Measurements from ENCODE around the gene CIROP. TPM values are rescaled to one million over a fixed set of nuclear protein-coding genes. Genes with fewer than 3 reads are reported as not detected.
"Not testable (repeated sequence)": the region's sequence is repeated elsewhere in the genome, so short reads cannot be mapped to it uniquely, and the experiment has no call there.

The CIROP gene
- total and polyA plus RNA-seq, 11 donors, result not detected

DNA sequence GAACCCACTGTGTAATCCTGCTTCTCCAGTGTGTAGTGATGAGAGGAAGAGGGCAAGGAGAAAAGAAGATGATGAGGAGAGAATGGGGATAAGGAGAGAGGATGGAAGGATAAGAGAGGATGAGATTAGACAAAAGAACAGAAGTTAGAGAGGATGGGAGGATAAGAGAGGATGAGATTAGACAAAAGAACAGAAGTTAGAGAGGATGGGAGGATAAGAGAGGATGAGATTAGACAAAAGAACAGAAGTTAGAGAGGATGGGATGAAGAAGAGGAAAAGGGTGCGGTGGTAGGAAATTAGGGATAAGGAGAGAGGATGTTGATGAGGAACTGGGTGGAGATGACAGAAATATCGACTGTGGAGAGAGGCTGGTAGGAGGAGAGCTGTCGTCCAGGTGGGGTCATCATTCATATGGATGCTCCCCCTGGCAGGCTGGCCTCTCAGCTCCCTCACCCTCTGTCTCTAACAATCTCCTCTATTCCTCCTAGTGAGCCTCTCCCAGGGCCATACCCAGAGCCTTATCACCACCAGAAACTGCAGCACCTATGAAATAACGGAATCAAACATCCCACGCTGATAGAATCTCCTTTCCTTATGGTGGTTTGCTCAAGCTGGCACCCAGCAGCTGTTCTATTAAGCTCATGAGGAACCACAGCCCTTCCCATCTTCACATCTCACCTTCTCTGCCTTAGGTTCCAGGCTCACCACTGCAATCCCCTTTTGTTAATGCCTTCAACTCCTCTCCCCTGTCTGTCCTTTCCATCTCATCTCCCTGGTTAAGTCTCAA is 6.0 kb upstream of the CIROP start:
- ATAC-seq (no peak), DNase-seq (no peak)
- WGBS, 4 donors, result 50 to 58% (median 56%) methylated on average over 5 of the region's 5 CpGs
- no peak overlapping the region for H3K4me3 ChIP-seq
- intact Hi-C loops (cut with DNase I), result loop anchor here in 2 of 10 donors (5.0 kb wide), 1 partner anchor 38 kb away; no protein-coding TSS in a partner anchor
- H3K36me3 ChIP-seq, result no peaks in the 10 kb centered on the region
- no peaks in the 10 kb centered on the region for H3K9me3 ChIP-seq
- H3K27ac ChIP-seq, result no peak overlapping the region
- peaks cover 0 to 26% (median 0%) of the 10 kb centered on the region in 12 donors for H3K4me1 ChIP-seq
- peaks cover 0 to 12% (median 0%) of the 10 kb centered on the region in 9 donors for H3K27me3 ChIP-seq
- TF ChIP-seq POLR2A (IDR thresholded peaks at IDR 0.05), result no peak
- TF ChIP-seq, protein P1, sequence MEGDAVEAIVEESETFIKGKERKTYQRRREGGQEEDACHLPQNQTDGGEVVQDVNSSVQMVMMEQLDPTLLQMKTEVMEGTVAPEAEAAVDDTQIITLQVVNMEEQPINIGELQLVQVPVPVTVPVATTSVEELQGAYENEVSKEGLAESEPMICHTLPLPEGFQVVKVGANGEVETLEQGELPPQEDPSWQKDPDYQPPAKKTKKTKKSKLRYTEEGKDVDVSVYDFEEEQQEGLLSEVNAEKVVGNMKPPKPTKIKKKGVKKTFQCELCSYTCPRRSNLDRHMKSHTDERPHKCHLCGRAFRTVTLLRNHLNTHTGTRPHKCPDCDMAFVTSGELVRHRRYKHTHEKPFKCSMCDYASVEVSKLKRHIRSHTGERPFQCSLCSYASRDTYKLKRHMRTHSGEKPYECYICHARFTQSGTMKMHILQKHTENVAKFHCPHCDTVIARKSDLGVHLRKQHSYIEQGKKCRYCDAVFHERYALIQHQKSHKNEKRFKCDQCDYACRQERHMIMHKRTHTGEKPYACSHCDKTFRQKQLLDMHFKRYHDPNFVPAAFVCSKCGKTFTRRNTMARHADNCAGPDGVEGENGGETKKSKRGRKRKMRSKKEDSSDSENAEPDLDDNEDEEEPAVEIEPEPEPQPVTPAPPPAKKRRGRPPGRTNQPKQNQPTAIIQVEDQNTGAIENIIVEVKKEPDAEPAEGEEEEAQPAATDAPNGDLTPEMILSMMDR (IDR thresholded peaks at IDR 0.05), result no peak

DNA sequence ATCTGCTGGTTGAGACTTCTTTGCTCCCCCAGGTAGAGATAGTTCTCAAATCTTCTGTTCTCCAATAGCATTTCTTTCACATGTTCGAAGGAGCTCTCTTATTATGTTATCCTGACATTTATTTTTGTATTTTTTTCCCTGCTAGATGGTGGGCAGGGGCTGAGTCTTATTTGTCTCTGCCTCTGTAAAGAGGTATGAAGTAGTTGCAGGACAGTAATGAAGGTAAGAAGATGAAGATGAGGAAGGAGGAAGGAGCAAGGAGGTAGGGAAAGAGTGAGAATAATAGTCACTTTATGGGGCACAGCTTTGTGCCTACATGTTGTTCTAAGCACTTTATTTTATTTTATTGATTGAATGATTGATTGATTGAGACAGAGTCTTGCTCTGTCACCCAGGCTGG is 5.0 kb upstream of the CIROP start:
- Histone ChIP-seq H3K4me3 (no peak overlapping the region), H3K9me3 (no peaks in the 10 kb centered on the region), H3K36me3 (no peaks in the 10 kb centered on the region), H3K4me1 (peaks cover 0 to 22% (median 0%) of the 10 kb centered on the region in 12 donors), H3K27me3 (peaks cover 0 to 12% (median 0%) of the 10 kb centered on the region in 9 donors), H3K27ac (no peak overlapping the region)
- TF ChIP-seq POLR2A (IDR thresholded peaks at IDR 0.05), result no peak
- TF ChIP-seq, protein P1 (IDR thresholded peaks at IDR 0.05), result no peak
- no peak for DNase-seq
- no peak for ATAC-seq
- 83 to 91% (median 90%) methylated on average over 1 of the region's 1 CpG for WGBS, 4 donors
- intact Hi-C loops (cut with DNase I), result loop anchor here in 6 of 10 donors (2.0 to 5.0 kb wide), 2 partner anchors 37 to 41 kb away; no protein-coding TSS in a partner anchor

DNA sequence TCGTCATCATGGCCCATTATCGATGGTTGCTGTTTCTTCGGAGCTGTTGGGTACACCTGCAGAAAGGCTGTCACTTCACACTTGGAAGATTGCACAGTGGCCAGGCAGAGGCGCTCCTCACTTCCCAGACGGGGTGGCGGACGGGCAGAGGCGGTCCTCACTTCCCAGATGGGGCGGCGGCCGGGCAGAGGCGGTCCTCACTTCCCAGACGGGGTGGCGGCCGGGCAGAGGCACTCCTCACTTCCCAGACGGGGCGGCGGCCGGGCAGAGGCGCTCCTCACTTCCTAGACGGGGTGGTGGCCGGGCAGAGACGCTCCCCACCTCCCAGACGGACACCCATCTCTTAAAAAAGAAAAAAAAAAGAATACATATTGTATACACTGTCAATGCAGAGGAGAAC is 3.4 kb upstream of the CIROP start:
- not testable (repeated sequence) for DNase-seq, H3K9me3 ChIP-seq, H3K4me1 ChIP-seq, H3K4me3 ChIP-seq, H3K36me3 ChIP-seq, ATAC-seq, H3K27ac ChIP-seq
- WGBS, 4 donors, result 89 to 95% (median 91%) methylated on average over 24 of the region's 24 CpGs
- H3K27me3 ChIP-seq, result peaks cover 0 to 12% (median 0%) of the 10 kb centered on the region in 9 donors
- intact Hi-C loops (cut with DNase I), result loop anchor here in 4 of 10 donors (2.0 to 5.0 kb wide), 2 partner anchors 36 to 39 kb away; no protein-coding TSS in a partner anchor

DNA sequence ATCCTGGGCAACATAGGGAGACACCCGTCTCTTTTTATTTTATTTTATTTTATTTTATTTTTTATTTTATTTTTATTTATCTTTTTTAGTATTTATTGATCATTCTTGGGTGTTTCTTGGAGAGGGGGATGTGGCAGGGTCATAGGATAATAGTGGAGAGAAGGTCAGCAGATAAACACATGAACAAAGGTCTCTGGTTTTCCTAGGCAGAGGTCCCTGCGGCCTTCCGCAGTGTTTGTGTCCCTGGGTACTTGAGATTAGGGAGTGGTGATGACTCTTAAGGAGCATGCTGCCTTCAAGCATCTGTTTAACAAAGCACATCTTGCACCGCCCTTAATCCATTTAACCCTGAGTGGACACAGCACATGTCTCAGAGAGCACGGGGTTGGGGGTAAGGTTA is 2.8 kb upstream of the CIROP start:
- H3K27me3 ChIP-seq, result peaks cover 0 to 11% (median 0%) of the 10 kb centered on the region in 9 donors
- H3K36me3 ChIP-seq, ATAC-seq, H3K27ac ChIP-seq, H3K4me1 ChIP-seq, H3K9me3 ChIP-seq, H3K4me3 ChIP-seq, DNase-seq: not testable (repeated sequence)
- intact Hi-C loops (cut with DNase I), result loop anchor here in 4 of 10 donors (2.0 to 5.0 kb wide), 2 partner anchors 35 to 39 kb away; no protein-coding TSS in a partner anchor
- WGBS, 4 donors, result 78 to 91% (median 88%) methylated on average over 2 to 4 of the region's 5 CpGs

DNA sequence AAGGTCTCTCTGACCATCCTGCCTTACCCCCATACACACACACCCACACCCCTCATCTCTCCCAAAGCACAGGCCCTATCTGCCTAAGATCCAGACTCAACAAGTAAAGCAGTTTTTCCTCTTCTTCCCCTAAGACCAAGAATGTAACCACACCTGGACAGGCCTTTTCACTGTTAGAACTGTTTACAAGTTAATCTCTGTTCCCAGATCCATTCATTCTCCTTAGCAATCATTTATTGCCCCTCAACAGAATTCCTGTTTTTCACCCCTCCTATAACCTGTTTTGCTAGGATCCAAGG is 1.9 kb upstream of the CIROP start:
- Histone ChIP-seq H3K36me3 (no peaks in the 10 kb centered on the region), H3K9me3 (no peaks in the 10 kb centered on the region), H3K27me3 (peaks cover 0 to 3% (median 0%) of the 10 kb centered on the region in 9 donors), H3K27ac (no peak overlapping the region), H3K4me1 (peaks cover 0 to 4% (median 0%) of the 10 kb centered on the region in 12 donors), H3K4me3 (no peak overlapping the region)
- intact Hi-C loops (cut with DNase I), result loop anchor here in 3 of 10 donors (5.0 kb wide), 1 partner anchor 34 kb away; no protein-coding TSS in a partner anchor
- TF ChIP-seq POLR2A (IDR thresholded peaks at IDR 0.05), result no peak
- TF ChIP-seq, protein P1 (IDR thresholded peaks at IDR 0.05), result no peak
- no peak for ATAC-seq
- DNase-seq, result no peak

Data from heart left ventricle (tissue), 16 donors.